Esophagus (tissue), 2 donors: ENCODE results near the gene EGFL7. TPM values are rescaled to one million over a fixed set of nuclear protein-coding genes. Genes with fewer than 3 reads are reported as not detected.

Experiments
- H3K27ac ChIP-seq, 2 donors: one replicate each; pipeline ENCODE4 v1.5.1; 2013; ENCODE audit warnings: low read depth in 2 of 2, mild to moderate bottlenecking in 2 of 2, inconsistent platforms in 1 of 2, low read length in 1 of 2, moderate library complexity in 1 of 2
- H3K27me3 ChIP-seq, 2 donors: one replicate each; pipeline ENCODE4 v1.6.1; 2013; ENCODE audit warnings: low read length in 2 of 2, control low read depth in 1 of 2, mild to moderate bottlenecking in 1 of 2; ENCODE audit not compliant: insufficient read depth in 2 of 2, control insufficient read depth in 1 of 2
- H3K36me3 ChIP-seq, 2 donors: one replicate each; pipeline ENCODE4 v1.6.1; 2013; ENCODE audit warnings: low read length in 1 of 2; ENCODE audit not compliant: control insufficient read depth in 2 of 2, insufficient read depth in 2 of 2
- H3K4me1 ChIP-seq, 2 donors: one replicate each; pipeline ENCODE4 v1.6.1; 2013; ENCODE audit warnings: low read length in 1 of 2; ENCODE audit not compliant: control insufficient read depth in 2 of 2, insufficient read depth in 2 of 2
- H3K4me3 ChIP-seq, 2 donors: one replicate each; pipeline ENCODE4 v1.5.1; 2013; ENCODE audit warnings: low read length in 2 of 2, mild to moderate bottlenecking in 2 of 2, low read depth in 1 of 2, moderate library complexity in 1 of 2
- H3K9me3 ChIP-seq, 2 donors: one replicate each; pipeline ENCODE4 v1.6.1; 2013; ENCODE audit warnings: mild to moderate bottlenecking in 2 of 2, low read depth in 1 of 2, low read length in 1 of 2, moderate library complexity in 1 of 2; ENCODE audit not compliant: control insufficient read depth in 2 of 2, insufficient read depth in 1 of 2
- WGBS, 2 donors: extraction: QIAGEN DNeasy Blood & Tissue Kit; methylation state at CpG; one replicate each; pipeline ENCODE4 v1.1.7; 2013; 5-methylcytosine and 5-hydroxymethylcytosine counted together
- polyA plus RNA-seq, 2 donors: library from polyadenylated mRNA; stranded (reverse); fragments of 200-250 nt; gene quantifications; one replicate each; pipeline ENCODE4 v1.2.3, GENCODE V29; 2013
- donor health status: healthy with polysubstance abuse.
- donor health status: Bipolar disorder and iron deficiency.

EGFL7 gene
- polyA plus RNA-seq, 2 donors = 34.5 to 43.2 TPM

GRCh38 chr9:136667214-136667939 lies 4.7 kb downstream of the EGFL7 start:
- H3K4me3 ChIP-seq = peak overlapping the region; percentile 32 to 56
- H3K27ac ChIP-seq = peak overlapping the region in 1 of 2 donors; percentile 10
- peaks cover 0 to 2% of the 10 kb centered on the region in 2 donors for H3K4me1 ChIP-seq
- 57 to 58% methylated on average over 21 of the region's 21 CpGs for WGBS, 2 donors
- H3K36me3 ChIP-seq = no peaks in the 10 kb centered on the region
- no peaks in the 10 kb centered on the region for H3K9me3 ChIP-seq
- peaks cover 0 to 10% of the 10 kb centered on the region in 2 donors for H3K27me3 ChIP-seq

- peaks cover 0 to 4% of the 10 kb centered on the region in 2 donors for H3K36me3 ChIP-seq
- peaks cover 0 to 10% of the 10 kb centered on the region in 2 donors for H3K27me3 ChIP-seq
- no peaks in the 10 kb centered on the region for H3K9me3 ChIP-seq
- H3K4me1 ChIP-seq = peaks cover 0 to 2% of the 10 kb centered on the region in 2 donors
- H3K27ac ChIP-seq = no peak overlapping the region
- H3K4me3 ChIP-seq = peak overlapping the region in 1 of 2 donors; percentile 32
- WGBS, 2 donors = 51 to 58% methylated on average over 35 to 40 of the region's 40 CpGs
These were observed 5.4 kb downstream of the EGFL7 start for GRCh38 chr9:136667940-136668760.

- H3K27me3 ChIP-seq = peaks cover 0 to 10% of the 10 kb centered on the region in 2 donors
- peaks cover 0 to 14% of the 10 kb centered on the region in 2 donors for H3K36me3 ChIP-seq
- no peaks in the 10 kb centered on the region for H3K9me3 ChIP-seq
- WGBS, 2 donors = 53 to 55% methylated on average over 16 to 23 of the region's 23 CpGs
- H3K27ac ChIP-seq = peak overlapping the region in 1 of 2 donors; percentile 6
- H3K4me1 ChIP-seq = peaks cover 0 to 2% of the 10 kb centered on the region in 2 donors
- H3K4me3 ChIP-seq = no peak overlapping the region
These were observed 6.5 kb downstream of the EGFL7 start for GRCh38 chr9:136668983-136669790.

- no peaks in the 10 kb centered on the region for H3K9me3 ChIP-seq
- H3K4me1 ChIP-seq = peaks cover 0 to 2% of the 10 kb centered on the region in 2 donors
- H3K4me3 ChIP-seq = no peak overlapping the region
- H3K27me3 ChIP-seq = peaks cover 0 to 10% of the 10 kb centered on the region in 2 donors
- no peak overlapping the region for H3K27ac ChIP-seq
- peaks cover 0 to 19% of the 10 kb centered on the region in 2 donors for H3K36me3 ChIP-seq
- WGBS, 2 donors = 52 to 54% methylated on average over 23 of the region's 23 CpGs
These were observed 7.2 kb downstream of the EGFL7 start for GRCh38 chr9:136669791-136670464.

- peaks cover 0 to 2% of the 10 kb centered on the region in 2 donors for H3K4me1 ChIP-seq
- H3K27me3 ChIP-seq = peaks cover 0 to 10% of the 10 kb centered on the region in 2 donors
- H3K36me3 ChIP-seq = peaks cover 0 to 20% of the 10 kb centered on the region in 2 donors
- H3K9me3 ChIP-seq = no peaks in the 10 kb centered on the region
- H3K4me3 ChIP-seq = no peak overlapping the region
- 59 to 62% methylated on average over 33 to 36 of the region's 36 CpGs for WGBS, 2 donors
- H3K27ac ChIP-seq = no peak overlapping the region
These were observed 8.0 kb downstream of the EGFL7 start for GRCh38 chr9:136670576-136671253.

- WGBS, 2 donors = 33 to 35% methylated on average over 11 to 12 of the region's 12 CpGs
- no peaks in the 10 kb centered on the region for H3K9me3 ChIP-seq
- H3K27ac ChIP-seq = no peak overlapping the region
- H3K27me3 ChIP-seq = peaks cover 0 to 8% of the 10 kb centered on the region in 2 donors
- H3K4me1 ChIP-seq = peaks cover 0 to under 1% of the 10 kb centered on the region in 2 donors
- H3K4me3 ChIP-seq = no peak overlapping the region
- peaks cover 0 to 25% of the 10 kb centered on the region in 2 donors for H3K36me3 ChIP-seq
These were observed 8.5 kb downstream of the EGFL7 start for GRCh38 chr9:136671254-136671614.

GRCh38 chr9:136671646-136672430 lies 9.1 kb downstream of the EGFL7 start:
- 49 to 51% methylated on average over 27 of the region's 27 CpGs for WGBS, 2 donors
- Histone ChIP-seq H3K36me3 (peaks cover 0 to 29% of the 10 kb centered on the region in 2 donors), H3K9me3 (no peaks in the 10 kb centered on the region), H3K27ac (no peak overlapping the region), H3K4me1 (no peaks in the 10 kb centered on the region), H3K4me3 (no peak overlapping the region), H3K27me3 (peaks cover 0 to 2% of the 10 kb centered on the region in 2 donors)

GRCh38 chr9:136672431-136673087 lies 9.8 kb downstream of the EGFL7 start:
- no peak overlapping the region for H3K27ac ChIP-seq
- no peaks in the 10 kb centered on the region for H3K27me3 ChIP-seq
- H3K36me3 ChIP-seq = peaks cover 0 to 32% of the 10 kb centered on the region in 2 donors
- WGBS, 2 donors = 62 to 72% methylated on average over 13 to 14 of the region's 14 CpGs
- no peaks in the 10 kb centered on the region for H3K4me1 ChIP-seq
- H3K4me3 ChIP-seq = no peak overlapping the region
- H3K9me3 ChIP-seq = no peaks in the 10 kb centered on the region
